ENCODE measurements around the gene CALN1.

Gene CALN1

GRCh38 chr7:72403458-72404076, 8.6 kb downstream of the CALN1 start:
- no peak for TF ChIP-seq SIN3A (IDR thresholded peaks at IDR 0.05; ENCODE audit: borderline replicate concordance, insufficient read depth, low read length)
- TF ChIP-seq POLR2AphosphoS5 (IDR thresholded peaks at IDR 0.05; ENCODE audit: low read depth, low read length): no peak
- no peak for TF ChIP-seq FOXP2 (optimal IDR thresholded peaks at IDR 0.05; ENCODE audit: borderline replicate concordance, extremely low read depth, extremely low read length, insufficient read depth)
- TF ChIP-seq, protein P1, sequence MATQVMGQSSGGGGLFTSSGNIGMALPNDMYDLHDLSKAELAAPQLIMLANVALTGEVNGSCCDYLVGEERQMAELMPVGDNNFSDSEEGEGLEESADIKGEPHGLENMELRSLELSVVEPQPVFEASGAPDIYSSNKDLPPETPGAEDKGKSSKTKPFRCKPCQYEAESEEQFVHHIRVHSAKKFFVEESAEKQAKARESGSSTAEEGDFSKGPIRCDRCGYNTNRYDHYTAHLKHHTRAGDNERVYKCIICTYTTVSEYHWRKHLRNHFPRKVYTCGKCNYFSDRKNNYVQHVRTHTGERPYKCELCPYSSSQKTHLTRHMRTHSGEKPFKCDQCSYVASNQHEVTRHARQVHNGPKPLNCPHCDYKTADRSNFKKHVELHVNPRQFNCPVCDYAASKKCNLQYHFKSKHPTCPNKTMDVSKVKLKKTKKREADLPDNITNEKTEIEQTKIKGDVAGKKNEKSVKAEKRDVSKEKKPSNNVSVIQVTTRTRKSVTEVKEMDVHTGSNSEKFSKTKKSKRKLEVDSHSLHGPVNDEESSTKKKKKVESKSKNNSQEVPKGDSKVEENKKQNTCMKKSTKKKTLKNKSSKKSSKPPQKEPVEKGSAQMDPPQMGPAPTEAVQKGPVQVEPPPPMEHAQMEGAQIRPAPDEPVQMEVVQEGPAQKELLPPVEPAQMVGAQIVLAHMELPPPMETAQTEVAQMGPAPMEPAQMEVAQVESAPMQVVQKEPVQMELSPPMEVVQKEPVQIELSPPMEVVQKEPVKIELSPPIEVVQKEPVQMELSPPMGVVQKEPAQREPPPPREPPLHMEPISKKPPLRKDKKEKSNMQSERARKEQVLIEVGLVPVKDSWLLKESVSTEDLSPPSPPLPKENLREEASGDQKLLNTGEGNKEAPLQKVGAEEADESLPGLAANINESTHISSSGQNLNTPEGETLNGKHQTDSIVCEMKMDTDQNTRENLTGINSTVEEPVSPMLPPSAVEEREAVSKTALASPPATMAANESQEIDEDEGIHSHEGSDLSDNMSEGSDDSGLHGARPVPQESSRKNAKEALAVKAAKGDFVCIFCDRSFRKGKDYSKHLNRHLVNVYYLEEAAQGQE (IDR thresholded peaks at IDR 0.05; ENCODE audit: insufficient read depth in 1 of 2, low read depth in 2 of 2, low read length in 2 of 2): no peak
- no peak for TF ChIP-seq TAF1 (IDR thresholded peaks at IDR 0.05; ENCODE audit: borderline replicate concordance, insufficient read depth, low read length)

DNA sequence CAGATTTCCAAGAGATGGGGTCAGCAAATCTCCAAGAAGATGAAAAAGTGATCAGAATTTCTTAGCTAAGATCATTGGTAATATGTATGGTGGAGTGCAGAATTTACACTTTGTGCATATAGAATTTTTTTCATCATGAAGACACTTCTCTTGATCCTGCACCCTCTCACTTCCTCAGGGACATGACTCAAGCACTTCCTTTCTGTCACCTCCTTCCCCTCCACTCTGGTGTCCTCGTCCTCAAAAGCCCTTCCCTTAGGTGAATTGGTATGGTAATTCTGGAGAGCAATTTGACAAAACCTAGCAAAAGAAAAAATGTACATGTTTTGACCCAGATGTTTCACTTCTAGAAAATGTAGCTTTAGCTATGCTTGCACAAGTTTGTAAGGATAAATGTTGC, 18.1 kb downstream of the CALN1 start:
- TF ChIP-seq FOXP2 (optimal IDR thresholded peaks at IDR 0.05; ENCODE audit: borderline replicate concordance, extremely low read depth, extremely low read length, insufficient read depth): no peak
- no peak for TF ChIP-seq SIN3A (IDR thresholded peaks at IDR 0.05; ENCODE audit: borderline replicate concordance, insufficient read depth, low read length)
- no peak for TF ChIP-seq TAF1 (IDR thresholded peaks at IDR 0.05; ENCODE audit: borderline replicate concordance, insufficient read depth, low read length)
- no peak for TF ChIP-seq POLR2AphosphoS5 (IDR thresholded peaks at IDR 0.05; ENCODE audit: low read depth, low read length)
- TF ChIP-seq, protein P1 (IDR thresholded peaks at IDR 0.05; ENCODE audit: insufficient read depth in 1 of 2, low read depth in 2 of 2, low read length in 2 of 2): no peak

DNA sequence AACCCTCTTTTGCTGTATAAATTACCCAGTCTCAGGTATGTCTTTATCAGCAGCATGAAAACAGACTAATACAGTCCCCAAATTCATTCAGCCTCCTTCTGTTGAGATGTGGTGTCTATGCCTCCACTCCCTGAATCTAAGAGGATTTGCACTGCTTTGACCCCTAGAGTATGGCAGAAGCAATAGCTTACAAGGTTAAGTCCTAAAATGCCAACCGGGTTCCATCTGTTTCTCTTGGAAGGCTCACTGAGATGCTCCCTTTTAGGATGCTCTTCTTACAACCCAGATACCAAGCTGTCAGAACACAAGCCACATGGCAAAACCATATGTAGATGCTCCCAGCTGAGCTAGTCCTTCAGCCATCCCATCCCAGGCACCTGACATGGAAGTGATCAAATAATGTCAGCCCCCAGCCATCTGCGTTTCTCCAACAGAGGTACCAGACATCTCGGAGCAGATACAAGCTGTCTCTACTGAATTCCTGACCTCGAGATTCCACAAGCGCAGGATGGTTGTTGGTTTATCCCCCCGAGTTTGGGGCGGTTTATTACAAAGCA, 20.2 kb downstream of the CALN1 start:
- TF ChIP-seq POLR2AphosphoS5 (IDR thresholded peaks at IDR 0.05; ENCODE audit: low read depth, low read length): no peak
- no peak for TF ChIP-seq SIN3A (IDR thresholded peaks at IDR 0.05; ENCODE audit: borderline replicate concordance, insufficient read depth, low read length)
- TF ChIP-seq TAF1 (IDR thresholded peaks at IDR 0.05; ENCODE audit: borderline replicate concordance, insufficient read depth, low read length): no peak
- TF ChIP-seq FOXP2 (optimal IDR thresholded peaks at IDR 0.05; ENCODE audit: borderline replicate concordance, extremely low read depth, extremely low read length, insufficient read depth): no peak
- TF ChIP-seq, protein P1 (IDR thresholded peaks at IDR 0.05; ENCODE audit: insufficient read depth in 1 of 2, low read depth in 2 of 2, low read length in 2 of 2): no peak

DNA sequence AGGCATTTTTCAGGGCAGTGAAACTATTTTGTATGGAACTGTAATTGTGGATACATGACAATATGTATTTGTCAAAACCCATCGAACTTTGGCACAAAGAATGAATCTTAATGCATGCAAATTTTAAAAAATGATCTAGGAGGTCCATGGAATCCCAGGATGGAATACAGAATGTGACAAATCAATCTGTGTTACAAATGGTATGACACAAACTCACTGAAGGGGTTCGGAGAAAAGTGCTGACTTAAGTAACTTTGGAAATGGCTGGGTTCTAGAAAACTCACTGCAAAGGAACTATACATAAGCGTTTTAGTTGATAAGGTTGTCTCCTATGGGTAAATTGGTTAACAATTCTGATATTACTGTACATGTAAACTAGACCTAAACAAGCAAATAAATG, 26.0 kb downstream of the CALN1 start:
- TF ChIP-seq SIN3A (IDR thresholded peaks at IDR 0.05; ENCODE audit: borderline replicate concordance, insufficient read depth, low read length): no peak
- TF ChIP-seq TAF1 (IDR thresholded peaks at IDR 0.05; ENCODE audit: borderline replicate concordance, insufficient read depth, low read length): no peak
- no peak for TF ChIP-seq POLR2AphosphoS5 (IDR thresholded peaks at IDR 0.05; ENCODE audit: low read depth, low read length)
- TF ChIP-seq, protein P1 (IDR thresholded peaks at IDR 0.05; ENCODE audit: insufficient read depth in 1 of 2, low read depth in 2 of 2, low read length in 2 of 2): no peak
- TF ChIP-seq FOXP2 (optimal IDR thresholded peaks at IDR 0.05; ENCODE audit: borderline replicate concordance, extremely low read depth, extremely low read length, insufficient read depth): no peak
